HG03095 (cell line): ENCODE results near the gene EPHB2.

ENCODE experiments used
- ATAC-seq: cut with Tn5 transposase; IDR thresholded peaks from one replicate; pipeline ENCODE4 v1.9.1; 2021; ENCODE audit warnings: moderate library complexity; ENCODE audit not compliant: unreplicated experiment

EPHB2 gene

DNA sequence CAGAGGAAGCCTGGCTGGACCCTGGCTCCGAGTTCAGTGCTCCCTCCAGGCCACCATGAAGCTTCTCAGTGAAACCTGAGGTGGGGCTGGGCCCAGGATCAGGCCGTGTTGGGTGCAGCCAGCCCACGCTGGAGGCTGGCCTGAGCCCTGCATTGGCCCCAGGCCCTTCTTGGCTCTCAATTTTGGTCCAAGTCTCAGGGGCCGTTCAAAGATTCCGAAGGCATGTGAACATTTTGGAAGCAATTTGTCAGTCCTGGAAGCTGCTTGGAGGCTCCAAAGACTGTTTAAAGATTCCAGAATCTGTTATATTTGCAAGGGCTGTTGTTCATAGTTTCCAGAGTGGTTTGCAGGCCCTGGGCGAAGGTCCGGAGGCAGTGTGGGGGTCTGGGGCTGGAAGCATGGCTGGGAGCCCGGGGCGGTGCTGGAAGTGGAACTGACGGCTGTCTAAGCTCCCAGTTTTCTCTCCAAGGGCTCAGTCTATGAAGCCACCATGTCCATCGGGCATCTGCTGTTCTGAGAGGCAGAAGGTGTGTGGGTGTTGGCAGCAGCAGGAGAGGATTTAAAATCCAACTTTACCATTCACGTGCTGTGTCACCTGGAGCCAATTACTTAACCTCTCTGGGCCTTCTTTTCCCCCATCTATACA lies 104.9 kb downstream of the EPHB2 start:
- no peak for ATAC-seq

- no peak for ATAC-seq
Observed at GRCh38 chr1:22816067-22816775, 105.6 kb downstream of the EPHB2 start.

GRCh38 chr1:22816803-22817202 lies 106.2 kb downstream of the EPHB2 start:
- ATAC-seq: no peak

DNA sequence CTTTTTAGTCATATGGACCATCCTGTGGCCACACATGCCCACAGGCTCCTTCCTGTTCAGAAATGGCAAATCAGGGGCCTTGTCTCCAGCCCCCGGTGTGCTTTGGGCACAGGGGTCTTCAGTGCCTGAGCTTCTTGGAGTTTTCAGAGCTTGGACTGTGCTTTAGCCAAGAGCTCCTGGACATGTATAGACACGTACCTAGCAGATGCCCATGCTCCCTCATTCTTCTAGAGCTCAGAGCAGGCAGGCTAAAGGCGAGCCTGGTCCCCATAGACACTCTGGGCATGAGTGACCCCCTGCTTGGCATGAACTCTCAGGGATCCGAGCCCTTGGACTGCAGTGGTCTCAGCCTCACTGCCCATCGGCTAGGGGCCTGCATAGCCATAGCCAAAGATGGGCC lies 106.8 kb downstream of the EPHB2 start:
- no peak for ATAC-seq

GRCh38 chr1:22818061-22818770 lies 107.6 kb downstream of the EPHB2 start:
- ATAC-seq: no peak

- ATAC-seq: no peak
Observed at GRCh38 chr1:22819361-22819760, 108.7 kb downstream of the EPHB2 start.

- ATAC-seq: no peak
Observed at GRCh38 chr1:22821027-22821426, 110.4 kb downstream of the EPHB2 start.

DNA sequence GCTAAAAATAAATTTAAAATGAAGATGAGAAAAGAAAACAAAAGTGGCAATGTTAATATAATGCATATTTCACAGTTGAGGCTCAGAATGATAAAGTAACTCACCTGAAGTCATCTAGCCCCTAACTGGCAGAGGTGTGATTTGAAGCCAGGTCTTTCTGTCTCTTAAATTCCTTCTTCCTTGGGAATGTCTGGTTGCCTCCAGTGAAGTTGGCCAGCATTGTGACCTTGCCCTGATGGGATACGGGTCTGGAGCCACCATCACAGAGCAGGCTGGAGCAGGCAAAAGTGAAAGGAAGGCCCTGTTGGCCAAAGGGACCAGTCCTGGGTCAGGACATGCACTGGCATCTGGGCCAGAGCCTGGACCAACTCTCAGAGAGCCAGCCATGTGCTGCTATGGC lies 111.7 kb downstream of the EPHB2 start:
- ATAC-seq: no peak

GRCh38 chr1:22824466-22824865 lies 113.8 kb downstream of the EPHB2 start:
- ATAC-seq: no peak

GRCh38 chr1:22824975-22825374 lies 114.3 kb downstream of the EPHB2 start:
- no peak for ATAC-seq

DNA sequence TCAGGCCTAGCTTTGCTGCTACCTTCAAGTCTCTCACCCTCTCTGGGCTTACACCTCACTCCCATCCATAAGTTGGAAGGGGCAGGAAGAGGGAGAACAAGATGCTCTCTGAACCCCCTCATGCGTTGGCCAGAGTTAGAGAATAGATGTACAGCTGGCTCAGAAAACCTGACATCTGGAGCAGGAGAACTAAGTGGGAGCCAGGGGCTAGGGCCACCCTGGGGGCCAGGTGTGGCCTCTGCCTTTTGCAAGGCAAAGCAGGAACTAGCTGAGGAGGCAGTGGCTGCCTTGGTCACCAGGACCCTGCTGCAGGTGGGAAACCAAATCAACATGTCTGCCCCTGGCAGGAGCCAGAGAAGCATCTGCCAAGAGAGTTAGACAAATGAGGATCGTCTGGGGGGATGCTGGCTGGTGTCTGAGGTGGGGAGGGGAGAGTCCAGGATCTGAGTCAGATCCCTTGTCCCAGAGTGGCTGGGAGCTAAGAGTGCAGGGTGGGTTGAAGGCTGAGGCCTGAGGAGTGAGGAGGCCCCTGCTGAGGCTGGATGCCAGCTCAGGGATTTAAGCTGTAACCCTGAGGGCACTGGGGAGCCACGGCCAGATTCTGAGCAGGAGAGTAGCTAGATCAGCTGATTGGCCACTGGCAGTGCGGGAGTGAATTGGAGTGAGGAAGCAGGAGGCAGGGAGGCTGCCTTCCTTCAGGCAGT lies 115.0 kb downstream of the EPHB2 start:
- ATAC-seq: no peak

GRCh38 chr1:22826604-22827580 lies 116.3 kb downstream of the EPHB2 start:
- no peak for ATAC-seq

- no peak for ATAC-seq
Observed at GRCh38 chr1:22827666-22828483, 117.2 kb downstream of the EPHB2 start.

- no peak for ATAC-seq
Observed at GRCh38 chr1:22828484-22829308, 118.1 kb downstream of the EPHB2 start.

GRCh38 chr1:22829309-22829989 lies 118.8 kb downstream of the EPHB2 start:
- ATAC-seq: no peak

- ATAC-seq: no peak
Observed at GRCh38 chr1:22830041-22830566, 119.5 kb downstream of the EPHB2 start.

DNA sequence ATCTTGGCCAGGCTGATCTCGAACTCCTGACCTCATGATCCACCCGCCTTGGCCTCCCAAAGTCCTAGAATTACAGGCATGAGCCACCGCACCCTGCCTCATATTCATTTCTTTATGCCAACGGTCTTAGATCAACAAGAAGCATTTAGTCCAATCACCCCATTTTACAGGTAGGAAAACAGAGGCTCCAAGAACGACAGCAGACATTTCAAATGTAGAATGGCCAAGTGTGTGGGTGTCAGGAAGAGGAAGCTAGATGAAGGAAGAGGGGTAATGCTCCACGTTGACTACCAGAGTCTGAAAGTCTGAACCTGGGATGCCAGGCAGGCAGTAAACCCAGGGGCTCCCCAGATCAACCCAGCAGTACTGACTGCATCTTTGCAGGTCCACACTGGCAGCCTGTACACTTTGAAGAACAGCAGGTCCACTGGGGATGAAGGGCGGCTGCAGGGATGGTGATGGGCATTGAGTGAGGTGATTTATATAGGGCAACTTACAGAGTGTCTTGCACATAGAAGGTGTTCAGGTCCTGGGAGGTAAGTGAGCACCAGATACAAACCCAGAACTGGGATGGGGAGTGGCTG lies 120.2 kb downstream of the EPHB2 start:
- ATAC-seq: no peak
